ENCODE data around the gene CCNJL. TPM values are rescaled to one million over a fixed set of nuclear protein-coding genes. Genes with fewer than 3 reads are reported as not detected.
"Not testable (repeated sequence)": the region's sequence is repeated elsewhere in the genome, so short reads cannot be mapped to it uniquely, and the experiment has no call there.

The CCNJL gene
- total RNA-seq = 1.3 TPM

DNA sequence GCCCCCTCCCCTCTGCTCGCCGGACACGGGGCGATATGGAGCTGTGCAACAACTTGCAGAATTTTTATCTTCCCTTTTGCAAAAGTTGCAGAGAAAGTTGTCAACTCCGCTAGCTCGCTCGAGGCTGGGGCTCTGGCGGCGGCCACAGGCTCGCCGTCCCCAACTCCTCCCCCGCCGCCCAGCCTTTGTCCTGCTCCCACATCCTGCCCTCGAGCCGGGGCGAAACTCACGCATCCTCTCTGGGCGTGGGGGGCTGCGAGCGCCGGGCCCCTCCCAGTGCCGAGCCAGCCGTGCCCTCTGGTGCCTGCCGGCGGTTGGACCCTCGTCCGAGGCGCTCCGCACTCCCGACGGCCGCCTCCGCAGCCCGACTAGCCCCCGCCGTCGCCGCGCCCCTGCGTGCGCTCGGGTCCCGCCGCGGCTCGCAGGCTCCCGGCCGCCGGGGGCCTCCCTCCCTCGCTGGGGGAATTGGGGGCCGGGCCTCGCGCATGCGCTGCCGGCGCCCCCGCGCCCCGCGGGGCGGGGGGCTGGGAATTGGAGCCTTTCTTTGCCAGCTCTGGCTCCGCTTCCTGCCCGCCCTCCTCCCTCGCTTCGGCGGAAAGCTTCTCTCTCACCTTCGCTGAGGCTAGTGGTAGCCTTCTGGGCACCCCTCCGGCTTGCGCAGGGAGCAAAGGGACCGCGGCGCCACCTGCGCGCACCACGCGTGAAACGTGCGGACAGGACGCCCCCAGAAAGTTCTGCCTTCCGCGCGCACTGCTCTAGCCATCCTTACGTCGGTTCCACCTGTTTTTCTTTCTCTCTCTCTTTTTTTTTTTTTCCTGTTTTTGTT is at the start of gene CCNJL:
CCNJL (minus strand) TSS at position 431 of the 826 bp plus-strand sequence. CDS start 641 bp downstream, outside the sequence.
- DNase-seq (ENCODE audit: low spot score) = no peak

GRCh38 chr5:160361624-160362228 is 49.4 kb upstream of the CCNJL start:
- DNase-seq (ENCODE audit: low spot score) = no peak

GRCh38 chr5:160360310-160360709 is 47.9 kb upstream of the CCNJL start:
- DNase-seq (ENCODE audit: low spot score) = no peak

GRCh38 chr5:160359816-160360215 is 47.5 kb upstream of the CCNJL start:
- DNase-seq (ENCODE audit: low spot score) = no peak

GRCh38 chr5:160359242-160359641 is 46.9 kb upstream of the CCNJL start:
- DNase-seq (ENCODE audit: low spot score) = no peak

DNA sequence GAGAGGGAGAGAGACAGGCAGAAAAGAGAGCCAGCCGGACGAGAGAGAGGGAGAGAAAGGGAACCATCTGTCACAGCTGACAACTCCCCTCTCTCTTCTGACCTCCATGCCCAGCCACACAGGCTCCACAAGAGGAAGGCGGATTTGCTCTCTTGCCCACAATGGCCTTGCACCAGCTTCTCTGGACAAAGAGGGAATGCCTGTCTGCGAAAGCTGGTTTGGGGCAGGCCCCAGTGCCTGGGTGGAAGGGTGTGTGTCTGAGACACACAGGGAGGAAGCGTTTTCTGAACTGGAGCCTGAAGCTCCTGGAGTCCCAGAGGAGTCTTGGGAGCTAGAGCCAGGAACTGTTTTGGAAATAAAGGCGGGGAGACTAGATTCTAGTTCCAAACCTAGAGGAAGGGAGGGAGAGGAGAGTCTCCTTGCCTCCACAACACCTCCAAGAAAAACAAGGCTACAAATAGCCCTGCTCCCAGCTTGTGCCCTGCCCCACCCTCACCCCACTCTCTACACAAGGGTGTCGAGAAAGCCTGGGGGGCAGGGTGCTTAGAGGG is 45.6 kb upstream of the CCNJL start:
- DNase-seq (ENCODE audit: low spot score) = no peak

DNA sequence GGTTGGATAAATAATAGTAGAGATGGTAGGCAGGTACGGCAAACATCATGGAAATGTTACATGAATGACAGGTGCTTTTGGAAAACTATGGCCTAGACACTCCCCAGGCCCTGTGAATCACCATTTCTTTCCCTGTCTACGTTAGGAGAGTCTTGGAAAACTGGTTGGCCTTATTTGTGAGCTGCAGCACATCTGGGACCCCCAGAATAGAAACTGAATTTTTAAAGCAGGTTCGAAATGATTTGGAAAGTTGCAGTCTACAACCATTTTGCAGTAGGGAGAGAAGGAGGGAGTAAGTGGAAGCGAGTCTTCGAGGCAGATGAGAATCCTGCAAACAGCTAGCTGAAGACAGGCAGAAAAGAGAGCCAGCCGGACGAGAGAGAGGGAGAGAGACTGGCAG is 45.0 kb upstream of the CCNJL start:
- no peak for DNase-seq (ENCODE audit: low spot score)

GRCh38 chr5:160356550-160357347 is 44.4 kb upstream of the CCNJL start:
- DNase-seq (ENCODE audit: low spot score) = no peak

GRCh38 chr5:160354666-160355065 is 42.3 kb upstream of the CCNJL start:
- DNase-seq (ENCODE audit: low spot score) = no peak

- no peak for DNase-seq (ENCODE audit: low spot score)
Measured at GRCh38 chr5:160353379-160353778, 41.0 kb upstream of the CCNJL start.

- no peak for DNase-seq (ENCODE audit: low spot score)
Measured at GRCh38 chr5:160352308-160352707, 39.9 kb upstream of the CCNJL start.

GRCh38 chr5:160349935-160350303 is 37.6 kb upstream of the CCNJL start:
- no peak for DNase-seq (ENCODE audit: low spot score)

DNA sequence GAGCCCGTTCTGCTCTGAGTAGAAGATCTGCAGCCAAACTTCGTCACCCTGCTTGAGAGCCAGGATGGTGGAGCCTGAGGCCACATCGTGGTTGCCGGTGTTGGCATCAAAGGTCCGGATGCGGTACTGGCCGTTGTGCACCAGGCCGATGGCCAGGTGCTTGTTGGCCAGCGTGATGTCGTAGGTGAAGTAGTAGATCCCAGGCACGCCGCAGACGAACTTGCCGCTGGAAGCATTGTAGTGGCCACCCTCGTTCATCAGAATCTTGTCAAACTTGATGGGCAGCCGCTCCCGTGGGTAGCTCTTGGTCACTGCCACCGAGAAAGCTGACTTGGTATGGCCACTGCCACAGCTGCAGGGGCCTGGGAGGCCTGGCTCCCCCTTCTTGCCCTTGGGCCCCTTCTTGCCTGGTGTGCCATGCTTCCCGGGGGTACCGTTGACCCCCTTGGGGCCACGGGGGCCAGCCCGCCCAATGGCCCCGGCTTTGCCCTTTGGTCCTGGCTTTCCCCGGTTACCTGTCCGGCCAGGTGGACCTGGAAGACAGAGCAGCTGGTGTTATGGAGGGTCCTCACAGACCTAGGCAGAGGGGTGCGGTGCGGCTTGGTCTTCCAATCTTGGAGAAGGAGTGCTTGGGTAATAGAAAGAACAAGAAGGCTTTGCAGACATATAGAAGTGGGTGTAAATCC is 37.0 kb upstream of the CCNJL start:
- no peak for DNase-seq (ENCODE audit: low spot score)

- no peak for DNase-seq (ENCODE audit: low spot score)
Measured at GRCh38 chr5:160348080-160348479, 35.7 kb upstream of the CCNJL start.

DNA sequence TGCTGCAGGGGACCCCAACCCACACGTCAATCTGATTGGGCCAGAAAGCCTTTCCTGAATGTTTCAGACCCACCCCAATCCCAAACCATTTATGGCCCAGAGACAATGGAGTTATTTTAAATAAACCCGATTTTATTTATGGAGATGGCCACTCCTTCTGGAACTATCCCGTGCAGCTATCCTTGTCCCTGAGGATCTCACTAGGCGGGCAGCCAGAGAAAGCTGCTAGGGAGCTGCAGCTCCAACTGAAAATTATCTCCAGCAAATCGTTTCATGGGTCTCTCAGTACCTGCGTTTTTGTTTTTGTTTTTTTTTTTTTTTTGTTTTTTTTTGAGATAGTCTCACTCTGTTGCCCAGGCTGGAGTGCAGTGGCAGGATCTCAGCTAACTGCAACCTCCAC is 35.1 kb upstream of the CCNJL start:
- no peak for DNase-seq (ENCODE audit: low spot score)

- DNase-seq (ENCODE audit: low spot score) = peak; percentile 32
Measured at GRCh38 chr5:160342413-160342941, 30.1 kb upstream of the CCNJL start.

DNA sequence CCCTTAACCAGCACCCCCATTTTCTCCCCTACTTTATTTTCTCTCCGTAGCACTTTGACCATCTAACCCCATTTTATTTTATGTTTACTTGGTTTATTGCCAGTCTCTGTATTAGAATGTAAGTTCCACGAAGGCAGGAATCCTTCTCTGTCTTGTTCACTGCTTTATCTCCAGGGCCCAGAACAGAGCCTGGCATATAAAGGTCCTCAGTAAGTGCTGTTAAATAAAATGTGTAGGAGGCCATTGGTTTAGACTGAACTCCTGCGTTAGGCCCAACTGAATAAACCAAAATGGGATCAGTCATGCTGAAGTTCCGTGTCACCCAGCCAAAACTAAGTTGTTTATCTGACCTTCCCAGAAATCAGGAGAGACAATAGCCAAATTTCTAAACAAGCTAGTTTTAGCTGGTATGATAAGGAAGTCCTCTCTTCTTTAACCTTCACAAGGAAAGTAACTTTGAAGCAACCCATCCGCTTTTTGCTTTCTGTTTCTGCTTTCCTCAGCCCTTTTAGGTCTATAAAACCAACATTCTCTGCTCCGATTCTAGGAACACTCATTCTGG is 29.0 kb upstream of the CCNJL start:
- no peak for DNase-seq (ENCODE audit: low spot score)

DNA sequence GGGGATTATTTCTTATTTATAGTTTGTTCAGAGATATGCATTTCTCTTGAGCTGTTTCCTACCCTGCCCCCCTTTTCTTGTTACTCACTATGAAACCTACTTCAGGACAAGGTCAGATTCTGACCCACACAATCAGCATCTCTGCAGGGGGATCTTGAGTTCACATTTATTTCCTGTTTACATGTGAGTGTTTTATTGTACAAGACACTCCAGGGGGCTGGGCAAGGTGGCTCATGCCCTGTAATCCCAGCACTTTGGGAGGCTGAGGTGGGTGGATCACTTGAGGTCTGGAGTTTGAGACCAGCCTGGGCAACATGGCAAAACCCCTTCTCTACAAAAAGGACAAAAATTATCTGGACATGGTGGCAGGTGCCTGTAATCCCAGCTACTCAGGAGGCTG is 28.1 kb upstream of the CCNJL start:
- not testable (repeated sequence) for DNase-seq (ENCODE audit: low spot score)

GRCh38 chr5:160339406-160340130 is 27.2 kb upstream of the CCNJL start:
- DNase-seq (ENCODE audit: low spot score) = no peak

DNA sequence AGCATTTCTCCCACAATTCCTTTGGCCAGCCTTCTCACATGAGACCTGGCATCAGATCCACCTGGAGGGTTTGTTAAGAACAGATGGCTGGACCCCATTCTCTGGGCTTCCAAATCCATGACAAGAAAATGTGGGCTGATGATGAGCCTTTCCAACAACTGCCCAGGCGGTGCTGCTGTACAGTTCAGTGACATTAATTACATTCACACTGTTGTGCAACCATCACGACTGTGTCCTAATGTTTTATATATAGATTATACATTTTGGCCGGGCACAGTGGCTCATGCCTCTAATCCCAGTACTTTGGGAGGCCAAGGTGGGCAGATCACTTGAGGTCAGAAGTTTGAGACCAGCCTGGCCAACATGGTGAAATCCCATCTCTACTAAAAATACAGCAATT is 22.4 kb upstream of the CCNJL start:
- not testable (repeated sequence) for DNase-seq (ENCODE audit: low spot score)

Measured in mucosa of gallbladder (tissue), 1 donor.